T-helper 9 cell (primary cell): ENCODE measurements around the gene CCDC43.
"Not testable (repeated sequence)": the region's sequence is repeated elsewhere in the genome, so short reads cannot be mapped to it uniquely, and the experiment has no call there.

ENCODE experiments used
- DNase-seq: peaks from one replicate; pipeline ENCODE4 v3.0.0-alpha.2; 2020
- total RNA-seq, 2 donors: gene quantifications; one replicate each; lab custom pipeline; 2026; lab: John Stamatoyannopoulos, UW

Gene CCDC43, protein sequence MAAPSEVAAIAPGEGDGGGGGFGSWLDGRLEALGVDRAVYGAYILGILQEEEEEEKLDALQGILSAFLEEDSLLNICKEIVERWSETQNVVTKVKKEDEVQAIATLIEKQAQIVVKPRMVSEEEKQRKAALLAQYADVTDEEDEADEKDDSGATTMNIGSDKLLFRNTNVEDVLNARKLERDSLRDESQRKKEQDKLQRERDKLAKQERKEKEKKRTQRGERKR
- total RNA-seq, result 33.3 to 33.5 reads per million in 2 donors

DNA sequence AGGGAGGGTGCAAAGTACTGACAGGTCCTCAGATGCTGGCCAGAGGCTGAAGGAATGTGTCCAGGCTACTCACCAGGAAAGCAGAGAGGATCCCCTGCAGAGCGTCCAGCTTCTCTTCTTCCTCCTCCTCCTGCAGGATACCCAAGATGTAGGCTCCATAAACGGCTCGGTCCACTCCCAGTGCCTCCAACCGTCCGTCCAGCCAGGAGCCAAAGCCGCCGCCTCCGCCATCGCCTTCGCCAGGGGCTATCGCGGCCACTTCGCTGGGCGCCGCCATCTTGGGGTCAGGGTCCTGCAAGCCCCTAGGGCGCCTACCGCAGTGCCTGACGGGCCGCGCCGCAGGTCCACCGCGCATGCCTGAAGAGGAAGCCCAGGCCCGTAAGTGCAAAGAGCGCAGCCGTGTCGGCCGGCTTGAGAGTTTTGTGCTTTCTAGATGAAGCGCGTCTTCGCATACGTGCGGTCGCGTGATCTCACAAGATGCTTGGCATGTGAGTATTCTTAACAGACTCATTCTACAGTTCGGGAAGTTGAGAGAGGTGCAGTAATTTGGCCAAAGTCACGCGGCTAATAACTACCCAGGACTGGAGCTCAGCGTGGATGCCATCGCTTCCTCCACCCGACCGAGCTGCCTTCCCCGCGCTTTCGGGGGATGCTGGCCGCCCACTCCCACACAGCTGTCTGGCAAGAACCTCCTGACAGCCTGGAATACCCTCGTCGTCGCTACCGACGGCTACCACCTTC lies at the start of gene CCDC43:
Gene CCDC43 (minus strand): TSS at position 300 of the 741 bp plus-strand sequence. CDS start 23 bp downstream, at position 277.
- DNase-seq, result peak; percentile 88

DNA sequence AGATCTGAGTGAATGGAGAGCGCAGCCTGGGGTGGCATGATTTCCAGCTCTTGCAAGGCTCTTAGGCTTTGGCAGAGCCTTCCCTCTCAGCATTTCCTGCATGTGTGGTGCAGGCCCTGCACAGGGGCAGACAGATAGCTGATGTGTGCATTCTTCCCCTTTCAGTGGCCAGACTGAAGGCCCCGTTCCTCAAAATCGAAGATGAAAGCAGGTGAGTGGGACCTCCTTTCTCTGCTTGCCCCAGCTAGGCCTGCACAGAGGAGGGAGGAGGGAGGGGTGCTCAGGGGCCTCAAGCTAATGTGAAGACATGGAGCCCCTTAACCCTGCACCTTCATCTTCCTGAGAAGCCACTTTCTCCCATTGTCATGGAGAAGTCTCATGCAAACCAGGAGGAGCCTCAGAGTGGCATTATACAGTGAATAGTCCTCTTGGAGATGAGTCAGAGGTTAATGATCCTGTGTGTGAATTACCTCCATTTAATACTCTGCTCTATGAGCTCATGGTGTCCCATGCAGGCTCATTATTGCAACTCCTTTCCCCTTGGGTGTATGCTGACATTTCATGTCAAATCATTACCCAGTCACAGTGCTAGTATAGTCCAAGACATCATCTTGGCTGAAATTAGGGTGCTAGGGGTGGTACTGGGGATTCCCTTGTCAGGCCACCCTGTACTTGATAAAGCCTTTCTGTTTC lies 48.8 kb upstream of the CCDC43 start:
- no peak for DNase-seq

DNA sequence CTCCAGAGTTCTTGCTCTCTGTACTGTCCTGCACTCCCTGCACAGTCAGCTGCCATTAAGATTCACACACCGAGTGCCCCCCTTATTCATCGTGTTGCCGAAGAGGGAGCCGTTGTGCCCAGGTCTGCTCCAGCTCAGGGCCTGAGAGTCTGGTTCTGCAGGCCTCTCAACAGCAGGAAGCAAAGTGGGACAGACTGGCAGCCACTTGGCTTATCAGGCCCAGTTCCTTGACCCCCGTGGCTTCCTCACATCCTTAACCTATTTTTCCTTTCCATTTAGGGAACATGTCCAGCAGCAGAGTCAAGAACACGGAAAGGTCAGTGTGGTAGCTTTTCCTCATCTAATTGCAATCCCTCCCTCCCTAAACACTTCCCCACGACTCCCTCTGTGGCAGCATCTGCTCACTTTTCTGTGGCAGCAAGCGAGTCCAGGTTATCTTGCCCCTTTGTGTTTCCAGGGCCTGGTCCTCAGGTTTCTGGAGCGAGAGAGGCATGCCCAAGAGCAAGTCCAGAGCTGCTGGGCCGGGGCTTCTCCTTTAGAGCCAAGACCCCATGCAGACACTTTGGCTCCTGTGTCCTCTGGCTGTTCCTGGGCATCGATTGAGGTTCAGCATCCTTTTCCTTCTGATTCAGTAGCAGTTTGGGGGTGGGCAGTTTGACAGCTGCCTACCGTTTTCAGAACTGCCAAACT lies 47.1 kb upstream of the CCDC43 start:
- no peak for DNase-seq

DNA sequence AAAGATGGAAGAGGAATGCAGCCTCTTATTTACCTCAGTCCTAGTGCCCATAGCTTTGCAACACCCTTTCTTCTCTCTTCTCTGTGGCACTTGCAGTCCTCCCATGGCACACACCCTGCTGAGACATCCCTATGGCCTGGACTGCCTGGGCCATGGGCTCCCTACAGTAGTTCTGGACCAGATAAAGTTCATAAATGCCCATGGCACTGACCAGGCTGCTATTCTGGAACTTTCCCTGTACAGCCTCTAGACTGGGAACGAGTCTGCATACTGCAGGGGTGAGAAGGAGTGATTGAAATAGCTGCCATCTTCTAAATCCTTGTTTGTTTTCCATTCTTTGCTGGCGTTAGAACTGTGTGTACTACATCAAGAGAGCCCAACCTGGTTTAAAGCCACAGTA lies 44.7 kb upstream of the CCDC43 start:
- DNase-seq, result no peak

DNA sequence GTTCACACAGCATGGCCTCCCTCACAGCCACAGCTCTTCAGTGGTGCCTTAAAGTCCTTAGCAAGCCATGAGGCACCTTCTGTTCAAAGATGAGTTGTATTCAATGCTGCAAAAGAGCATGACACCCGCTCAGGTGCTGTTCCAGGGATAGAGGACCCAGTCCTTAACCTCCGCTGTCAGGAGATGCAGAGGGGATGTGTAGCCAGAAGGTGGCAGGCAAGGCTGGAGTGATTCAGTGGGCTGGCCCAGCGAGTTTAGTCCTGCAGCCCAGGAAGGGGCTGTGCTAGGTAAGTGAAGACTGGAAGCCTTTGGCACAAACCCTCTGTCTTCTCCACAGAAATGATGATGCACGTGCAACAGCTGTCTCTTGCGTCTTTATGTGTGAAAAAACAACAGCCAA lies 44.2 kb upstream of the CCDC43 start:
- DNase-seq, result no peak

DNA sequence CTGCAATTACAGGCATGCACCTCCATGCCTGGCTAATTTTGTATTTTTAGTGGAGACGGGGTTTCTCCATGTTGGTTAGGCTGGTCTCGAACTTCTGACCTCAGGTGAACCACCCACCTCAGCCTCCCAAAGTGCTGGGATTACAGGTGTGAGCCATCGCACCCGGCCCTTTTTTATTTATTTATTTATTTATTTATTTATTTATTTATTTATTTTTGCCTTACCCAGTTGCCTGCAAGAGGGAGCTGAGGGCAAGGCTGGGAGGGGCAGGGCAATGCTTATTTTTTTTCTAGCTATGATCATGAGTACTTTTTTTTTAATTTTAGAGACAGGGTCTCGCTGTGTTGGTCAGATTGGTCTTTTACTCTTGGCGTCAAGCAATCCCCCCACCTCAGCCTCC lies 36.5 kb upstream of the CCDC43 start:
- not testable (repeated sequence) for DNase-seq

DNA sequence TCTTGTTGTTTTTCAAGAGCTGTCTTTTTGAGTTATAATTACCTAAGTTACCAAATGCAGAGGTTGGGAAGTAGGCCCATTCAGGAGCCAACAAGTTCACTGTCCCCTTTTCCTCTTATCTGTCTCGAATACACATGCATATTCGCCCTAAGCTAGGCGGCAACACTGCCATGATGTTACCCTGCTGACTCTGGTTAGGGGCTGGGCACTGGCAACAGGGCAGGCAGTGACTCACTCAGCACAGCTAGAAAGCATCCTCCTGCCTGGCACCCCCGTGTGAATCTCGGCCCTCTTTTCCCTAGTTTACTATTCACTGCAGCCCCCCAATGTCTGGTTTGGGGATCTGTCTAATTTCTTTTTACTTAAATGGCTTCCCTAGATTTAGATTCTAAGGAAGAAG lies 32.7 kb upstream of the CCDC43 start:
- no peak for DNase-seq

DNA sequence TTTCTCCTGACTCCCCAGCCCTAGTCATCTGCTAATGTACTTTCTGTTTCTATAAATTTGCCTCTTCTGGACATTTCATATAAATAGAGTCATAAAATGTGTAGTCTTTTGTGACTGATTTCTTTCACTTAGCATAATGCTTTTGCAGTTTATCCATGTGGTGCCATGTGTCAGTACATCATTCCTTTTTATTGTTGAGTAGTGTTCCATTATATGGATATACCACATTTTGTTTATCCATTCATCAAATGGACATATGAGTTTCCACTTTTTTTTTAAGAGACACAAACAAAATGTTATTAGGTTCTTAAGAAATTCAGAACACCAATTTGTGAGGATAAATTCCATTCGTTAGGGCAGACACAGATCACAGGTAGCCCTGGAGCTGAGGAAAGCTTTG lies 29.9 kb upstream of the CCDC43 start:
- no peak for DNase-seq

DNA sequence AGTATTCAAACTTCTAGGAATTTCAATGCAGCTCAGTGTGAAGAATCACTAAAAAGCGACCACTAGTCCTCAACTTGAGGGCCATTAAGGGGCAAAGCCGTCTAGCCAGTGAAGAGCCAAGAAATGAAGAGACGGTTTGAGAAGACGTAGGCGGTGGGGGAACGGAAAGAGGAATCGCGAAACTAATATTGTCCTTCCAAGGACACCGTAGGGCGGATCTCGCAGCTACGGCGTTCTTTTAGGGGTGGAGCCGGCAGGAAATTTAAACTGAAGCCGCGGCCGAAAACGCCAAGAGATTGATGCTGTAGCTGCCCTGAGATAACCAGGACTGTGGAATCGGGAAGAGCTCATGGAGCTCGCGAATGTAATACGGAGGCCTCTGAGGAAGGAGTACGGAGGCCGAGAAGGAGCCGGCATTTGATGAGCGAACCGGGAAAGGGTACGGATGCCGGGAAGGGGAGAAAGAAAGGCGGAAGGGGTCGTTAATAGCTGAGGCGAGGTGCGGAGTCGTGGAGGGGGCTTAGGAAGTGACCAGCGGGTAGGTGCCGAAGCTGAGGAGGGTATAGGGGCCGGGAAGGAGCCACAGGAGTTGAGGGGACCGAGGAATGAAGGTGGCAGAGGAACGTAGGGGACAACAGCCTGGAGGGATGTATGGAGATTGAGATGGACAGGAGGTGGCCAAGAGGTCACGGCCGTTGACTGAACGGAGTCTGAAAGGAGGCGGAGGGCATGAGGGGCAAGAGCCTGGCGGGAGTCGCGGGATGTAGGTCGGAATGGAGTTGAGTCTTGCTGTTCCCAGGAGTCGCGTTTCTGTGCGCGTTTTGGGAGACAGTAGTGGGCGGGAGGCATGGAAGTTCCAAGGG lies 19.1 kb upstream of the CCDC43 start, which contains the start of gene DBF4B:
Gene DBF4B (plus strand): TSS at position 265 of the 863 bp plus-strand sequence. CDS start 156 bp downstream, at position 421.
- peak; percentile 75 for DNase-seq

DNA sequence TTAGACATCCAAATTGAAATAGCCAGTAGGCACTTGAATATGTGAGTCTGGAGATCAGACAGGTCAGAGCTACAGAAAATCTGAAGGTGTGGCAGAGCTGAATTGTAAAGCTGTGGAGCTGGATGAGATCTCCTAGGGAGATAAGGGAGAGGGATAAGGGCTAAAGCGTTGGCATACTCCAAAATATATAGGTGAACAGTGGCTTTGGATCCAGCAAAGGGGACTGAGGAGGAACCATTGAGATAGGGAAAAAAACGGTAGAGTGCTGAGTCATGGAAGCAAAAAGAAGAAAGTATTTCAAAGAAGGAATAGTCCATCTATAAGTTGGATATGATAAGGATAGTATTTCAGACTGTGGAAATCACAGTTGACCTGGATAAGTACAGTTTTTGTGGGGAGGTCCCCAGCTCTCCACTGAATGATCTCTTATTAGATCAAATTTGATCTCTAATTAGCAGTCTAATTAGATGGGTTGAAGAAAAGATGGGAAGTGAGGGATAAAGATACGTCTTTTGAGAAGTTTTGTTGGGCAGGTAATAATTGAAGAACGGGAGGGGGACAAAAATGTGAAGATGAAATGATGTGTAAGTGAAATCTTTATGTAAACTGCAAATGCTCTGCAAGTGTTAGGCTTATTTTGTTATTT lies 18.3 kb upstream of the CCDC43 start:
- DNase-seq, result no peak

DNA sequence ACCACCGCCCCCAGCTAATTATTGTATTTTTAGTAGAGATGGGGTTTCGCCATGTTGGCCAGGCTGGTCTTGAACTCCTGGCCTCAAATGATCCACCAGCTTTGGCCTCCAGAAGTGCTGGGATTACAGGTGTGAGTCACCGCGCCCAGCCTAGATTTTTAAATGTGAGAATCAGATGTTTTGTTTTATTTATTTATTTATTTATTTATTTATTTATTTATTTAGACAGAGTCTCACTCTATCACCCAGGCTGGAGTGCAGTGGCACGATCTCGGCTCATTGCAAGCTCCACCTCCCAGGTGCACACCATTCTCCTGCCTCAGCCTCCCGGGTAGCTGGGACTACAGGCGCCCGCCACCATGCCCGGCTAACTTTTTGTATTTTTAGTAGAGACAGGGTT lies 10.7 kb upstream of the CCDC43 start:
- not testable (repeated sequence) for DNase-seq

DNA sequence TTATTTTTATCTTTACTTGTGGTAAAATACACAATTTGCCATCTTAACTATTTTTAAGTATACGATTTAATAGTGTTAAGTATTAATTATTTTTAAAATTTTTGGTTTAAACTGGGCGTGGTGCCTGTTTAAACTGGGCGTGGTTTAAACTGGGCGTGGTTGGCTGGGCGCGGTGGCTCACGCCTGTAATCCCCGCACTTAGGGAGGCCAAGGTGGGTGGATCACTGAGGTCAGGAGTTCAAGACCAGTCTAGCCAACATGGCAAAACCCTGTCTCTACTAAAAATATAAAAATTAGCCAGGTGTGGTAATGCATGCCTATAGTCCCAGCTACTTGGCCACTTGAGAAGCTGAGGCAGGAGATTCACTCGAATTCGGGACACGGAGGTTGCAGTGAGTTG lies 4.0 kb upstream of the CCDC43 start:
- no peak for DNase-seq

DNA sequence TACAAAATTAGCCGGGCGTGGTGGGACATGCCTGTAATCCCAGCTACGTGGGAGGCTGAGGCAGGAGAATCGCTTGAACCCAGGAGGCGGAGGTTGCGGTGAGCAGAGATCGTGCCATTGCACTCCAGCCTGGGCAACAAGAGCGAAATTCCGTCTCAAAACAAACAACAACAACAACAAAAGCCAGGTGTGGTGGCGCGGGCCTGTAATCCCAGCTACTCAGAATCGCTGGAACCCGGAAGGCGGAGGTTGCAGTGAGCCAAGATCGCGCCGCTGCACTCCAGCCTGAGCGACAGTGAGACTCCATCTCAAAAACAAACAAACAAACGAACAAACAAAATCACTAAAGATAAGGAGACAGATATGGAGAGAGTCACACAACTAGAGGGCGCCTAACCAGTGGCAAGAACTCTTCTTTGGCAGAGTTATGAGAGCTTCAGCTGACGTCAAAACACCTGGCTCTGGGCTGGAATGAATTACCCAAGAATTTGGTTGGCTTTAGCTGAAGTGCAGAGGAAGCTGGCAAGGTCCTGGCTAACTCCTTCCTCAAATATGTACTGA lies 1.2 kb upstream of the CCDC43 start:
- DNase-seq, result not testable (repeated sequence)

DNA sequence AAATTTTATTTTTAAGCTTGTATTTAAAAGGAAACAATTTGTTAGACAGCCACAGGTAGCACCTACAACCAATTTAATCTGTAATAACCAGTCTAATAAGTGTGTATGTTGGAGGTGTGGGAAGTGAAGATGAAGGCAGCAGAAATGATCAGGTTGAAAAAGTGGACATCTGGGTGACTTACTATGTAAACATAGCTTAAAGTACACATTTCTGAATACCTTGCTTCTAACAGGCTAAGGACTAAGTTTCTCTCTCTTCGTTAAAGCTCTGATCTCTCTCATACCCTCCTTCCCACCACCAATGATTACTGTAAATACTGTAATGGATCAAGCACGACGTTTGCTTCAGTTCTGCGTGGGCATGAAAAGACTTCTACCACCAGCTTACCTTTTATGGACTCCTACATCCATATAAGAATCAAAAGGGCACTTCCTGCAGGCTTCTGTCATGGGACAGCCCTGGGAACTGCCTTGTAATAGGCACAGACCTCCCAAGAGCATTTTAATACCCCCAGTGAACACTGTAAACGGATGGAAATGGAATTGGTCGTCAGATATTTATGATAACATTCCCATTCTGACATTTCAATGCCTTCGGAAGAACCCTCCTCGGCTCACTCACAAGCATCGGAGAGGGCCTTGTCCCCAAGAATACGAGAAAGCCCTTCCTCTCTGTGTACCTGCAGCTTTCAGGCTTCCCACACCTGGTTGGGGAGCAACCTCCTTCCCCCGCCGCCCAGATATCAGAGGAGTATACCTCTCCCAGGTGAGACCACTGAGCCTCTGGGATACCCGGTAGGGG lies 700 bp downstream of the CCDC43 start:
- DNase-seq, result no peak

DNA sequence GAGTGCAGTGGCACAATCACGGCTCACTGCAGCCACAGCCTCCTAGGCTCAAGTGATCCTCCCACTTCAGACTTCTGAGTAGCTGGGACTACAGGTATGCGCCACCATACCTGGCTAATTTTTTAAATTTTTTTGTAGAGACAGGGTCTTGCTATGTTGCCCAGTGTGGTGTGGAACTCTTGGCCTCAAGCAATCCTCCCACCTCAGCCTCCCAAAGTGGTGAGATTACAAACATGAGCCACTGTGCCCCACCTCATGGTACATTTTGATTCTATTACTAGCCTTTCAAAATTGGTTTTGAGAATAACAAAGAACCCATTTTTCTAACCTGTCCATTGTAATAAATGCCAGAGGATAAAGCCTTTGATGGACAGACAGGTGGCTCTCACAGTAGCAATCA lies 1.4 kb downstream of the CCDC43 start:
- DNase-seq, result no peak

DNA sequence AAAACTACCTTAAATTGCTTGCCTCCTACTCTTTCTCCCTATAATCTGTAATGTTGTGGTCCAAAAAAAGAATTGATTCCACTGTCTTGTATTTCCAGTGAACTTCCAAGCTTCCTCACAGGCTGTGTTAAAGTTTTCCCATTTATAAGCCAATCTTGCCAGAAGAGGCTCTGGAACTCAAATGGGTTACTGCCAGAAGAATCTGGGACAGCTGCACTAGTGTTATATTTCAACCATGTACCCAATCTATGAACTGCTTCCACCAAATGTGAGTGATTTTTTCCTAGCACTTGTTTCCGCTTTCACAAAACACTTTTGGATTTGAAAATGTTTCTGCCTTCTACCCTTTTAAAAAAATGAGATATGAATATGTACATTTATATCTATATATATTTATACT lies 1.8 kb downstream of the CCDC43 start:
- DNase-seq, result no peak

DNA sequence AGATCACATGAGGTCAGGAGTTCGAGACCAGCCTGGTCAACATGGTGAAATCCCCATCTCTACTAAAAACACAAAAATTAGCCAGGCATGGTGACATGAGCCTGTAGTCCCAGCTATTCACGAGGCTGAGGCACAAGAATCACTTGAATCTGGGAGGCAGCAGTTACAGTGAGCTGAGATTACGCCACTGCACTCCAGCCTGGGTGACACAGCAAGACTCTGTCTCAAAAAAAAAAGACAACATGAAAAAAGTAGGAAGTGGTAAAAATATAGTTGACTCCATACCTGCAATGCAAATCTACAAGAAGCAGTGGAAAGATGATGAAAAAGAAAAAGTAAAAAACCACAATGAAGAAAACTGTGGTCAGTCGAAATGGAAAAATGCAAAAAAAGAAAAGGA lies 6.3 kb downstream of the CCDC43 start:
- DNase-seq, result not testable (repeated sequence)

DNA sequence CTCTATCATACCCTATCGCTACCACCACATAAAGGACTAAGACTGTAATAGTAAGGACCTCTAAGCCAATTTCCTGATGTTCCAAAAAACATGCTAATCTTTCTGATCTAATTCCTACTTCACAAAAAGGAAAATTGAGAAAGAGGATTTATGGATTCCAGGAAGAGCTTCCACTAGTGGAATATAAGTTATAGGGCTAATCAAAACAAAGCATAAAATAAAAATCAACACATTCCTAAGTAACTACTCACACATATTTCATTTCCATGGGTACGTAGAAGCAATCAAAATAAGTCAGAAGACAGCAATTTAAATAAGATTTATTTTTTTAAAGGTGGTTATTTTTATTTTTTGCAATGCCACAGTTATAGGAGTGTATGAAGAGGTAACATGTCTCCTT lies 12.4 kb downstream of the CCDC43 start:
- no peak for DNase-seq

DNA sequence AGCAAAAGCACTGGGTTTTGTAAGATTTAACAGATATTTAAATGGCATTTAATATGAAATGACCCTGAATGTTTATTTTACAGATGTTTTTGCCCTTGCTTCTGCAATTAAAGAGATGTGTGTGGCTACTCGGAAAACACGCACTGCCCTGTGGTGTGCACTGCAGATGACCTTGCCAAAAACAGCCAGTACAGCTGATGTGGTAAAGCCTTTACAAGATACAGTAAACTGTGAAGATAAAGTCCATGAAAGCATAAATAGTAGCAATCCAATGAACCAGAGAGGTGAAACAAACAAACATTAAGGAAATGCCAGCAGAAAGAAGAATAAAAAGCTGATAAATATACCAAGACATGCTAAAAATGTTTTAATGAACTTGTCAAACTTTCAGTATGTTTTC lies 15.7 kb downstream of the CCDC43 start:
- DNase-seq, result no peak

DNA sequence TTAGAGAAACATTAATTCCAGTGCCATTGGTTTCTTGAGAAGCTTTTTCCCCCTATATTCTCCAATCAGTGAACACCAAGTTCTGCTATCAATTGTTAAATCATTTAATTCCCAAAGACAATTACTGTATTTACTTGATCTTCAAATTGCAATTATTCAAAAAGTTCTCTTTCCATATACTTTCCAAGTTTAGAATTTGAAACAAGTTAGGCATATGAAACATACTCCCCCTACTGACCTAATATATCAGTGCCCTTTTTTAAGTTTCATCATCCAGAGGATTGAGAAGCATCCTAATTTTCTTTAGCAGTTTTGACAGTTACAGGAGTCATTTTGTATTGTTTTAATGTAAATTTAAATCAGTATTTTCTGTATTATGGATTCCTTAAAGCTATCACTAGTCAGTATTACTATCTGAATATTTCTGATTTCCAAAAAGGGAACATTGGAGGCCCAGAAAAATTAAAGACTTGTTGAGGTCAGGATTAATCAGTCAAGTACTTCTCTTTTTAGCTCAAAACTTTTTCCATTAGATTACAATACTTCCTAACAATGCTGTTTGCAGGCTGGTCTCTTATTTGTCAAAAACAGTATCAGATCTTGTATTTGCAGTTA lies 17.0 kb downstream of the CCDC43 start:
- DNase-seq, result no peak
